SU-DHL-6 (cell line): Measurements from ENCODE around the gene RNF114.

Experiments used
- H2AFZ ChIP-seq: fragments of 200-600 bp; sonication (generic); 2 replicates; pipeline ENCODE4 v1.6.1; 2014; ENCODE audit warnings: low read depth, mild to moderate bottlenecking, moderate library complexity, mixed read lengths, antibody characterized with exemption, low read length; ENCODE audit not compliant: severe bottlenecking
- H3F3A ChIP-seq: fragments of 200-600 bp; shearing (Covaris generic); 2 replicates; pipeline ENCODE4 v1.6.0; 2016; ENCODE audit warnings: antibody characterized with exemption, mild to moderate bottlenecking; ENCODE audit not compliant: insufficient read depth
- H3K27ac ChIP-seq: fragments of 200-600 bp; sonication (generic); 2 replicates; pipeline ENCODE4 v1.5.1; 2016; ENCODE audit warnings: low read depth, mild to moderate bottlenecking, low read length, moderate library complexity, mixed read lengths
- H3K27me3 ChIP-seq: fragments of 200-600 bp; sonication (generic), shearing (Covaris generic); 2 replicates; pipeline ENCODE4 v1.6.0; 2014; ENCODE audit warnings: mild to moderate bottlenecking, low read length
- H3K36me3 ChIP-seq: fragments of 200-600 bp; sonication (generic); 2 replicates; pipeline ENCODE4 v1.6.1; 2014; ENCODE audit warnings: mild to moderate bottlenecking, low read length, mixed read lengths
- H3K4me2 ChIP-seq: fragments of 300-600, 200-600 bp; shearing (Covaris generic), sonication (generic); 2 replicates; pipeline ENCODE4 v1.6.0; 2014; ENCODE audit warnings: low read length, low read depth, mild to moderate bottlenecking; ENCODE audit not compliant: poor library complexity, severe bottlenecking
- H3K4me3 ChIP-seq: fragments of 200-600 bp; sonication (generic); 2 replicates; pipeline ENCODE4 v1.5.1; 2014; ENCODE audit warnings: antibody characterized with exemption, low read length, mild to moderate bottlenecking, mixed read lengths; ENCODE audit not compliant: insufficient read depth, poor library complexity, severe bottlenecking
- H3K79me2 ChIP-seq: fragments of 200-600 bp; sonication (generic); 2 replicates; pipeline ENCODE4 v1.6.1; 2014; ENCODE audit warnings: mild to moderate bottlenecking, low read length, moderate library complexity; ENCODE audit not compliant: insufficient read depth
- H3K9ac ChIP-seq: fragments of 200-600 bp; sonication (generic); 2 replicates; pipeline ENCODE4 v1.7.0; 2014; ENCODE audit warnings: mild to moderate bottlenecking, low read length
- H3K9me2 ChIP-seq: fragments of 200-600 bp; sonication (generic); replicated peaks from 2 replicates; pipeline ENCODE4 v1.6.1; 2014; ENCODE audit warnings: low read length; ENCODE audit not compliant: insufficient read depth
- H3K9me3 ChIP-seq: fragments of 200-600 bp; sonication (generic); 2 replicates; pipeline ENCODE4 v1.6.1; 2014; ENCODE audit warnings: low read length, mixed read lengths; ENCODE audit not compliant: insufficient read depth
- H4K20me1 ChIP-seq: fragments of 200-600 bp; sonication (generic); 2 replicates; pipeline ENCODE4 v1.6.1; 2014; ENCODE audit warnings: low read depth, mild to moderate bottlenecking, antibody characterized with exemption, low read length, moderate library complexity, mixed read lengths
- EZH2phosphoT487 ChIP-seq: fragments of 200-600 bp; sonication (generic), shearing (Covaris generic); conservative IDR thresholded peaks from 2 replicates; pipeline ENCODE4 v1.6.1; 2018; ENCODE audit warnings: mild to moderate bottlenecking, antibody characterized with exemption, low read length, moderate library complexity, mixed read lengths
- TF ChIP-seq, protein P1 (sequence below): fragments of 200-600 bp; sonication (generic); IDR thresholded peaks from one replicate; pipeline ENCODE4 v1.5.1; 2017; ENCODE audit warnings: antibody characterized with exemption, mild to moderate bottlenecking, low read length, moderate library complexity; ENCODE audit not compliant: insufficient read depth, poor library complexity, severe bottlenecking

RNF114 gene

DNA sequence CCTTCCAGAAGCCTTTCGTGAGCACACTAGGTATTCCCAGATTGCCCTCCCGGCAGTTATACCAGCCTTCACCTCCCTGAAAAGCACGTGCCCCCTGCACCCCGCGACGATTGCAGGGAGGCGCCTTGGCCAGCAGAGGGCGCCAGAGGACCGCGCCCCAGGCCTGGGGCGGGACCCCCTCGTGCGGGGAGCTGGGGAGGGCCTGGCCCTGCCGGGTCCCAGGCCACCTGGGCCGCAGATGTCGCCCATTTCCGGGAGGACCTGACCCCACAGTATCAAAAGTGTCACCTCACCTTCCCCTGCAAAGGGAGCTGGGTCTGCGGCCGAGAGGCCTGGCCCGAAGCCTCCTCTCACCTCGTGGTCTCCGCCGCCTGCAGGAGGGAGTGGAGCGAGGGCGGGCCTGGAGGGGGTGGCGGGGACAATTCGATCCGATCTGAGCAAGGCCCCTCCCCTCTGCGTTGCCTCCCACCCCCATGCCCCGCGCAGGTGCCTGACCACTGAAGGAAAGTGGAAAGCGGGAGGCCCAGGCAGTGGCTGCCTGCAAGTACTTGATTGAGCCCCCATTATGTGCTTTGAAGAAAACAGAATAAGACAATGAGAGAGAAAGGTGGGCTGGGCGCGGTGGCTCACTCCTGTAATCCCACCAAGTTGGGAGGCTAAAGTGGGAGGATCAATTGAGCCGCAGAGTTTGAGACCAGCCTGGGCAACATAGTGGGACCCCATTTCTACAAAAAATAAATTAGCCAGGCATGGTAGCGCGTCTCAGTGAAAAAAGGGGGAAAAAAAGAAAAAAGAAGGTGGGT lies 43.0 kb downstream of the RNF114 start:
- no peaks in the 10 kb centered on the region for H4K20me1 ChIP-seq
- TF ChIP-seq, protein P1, sequence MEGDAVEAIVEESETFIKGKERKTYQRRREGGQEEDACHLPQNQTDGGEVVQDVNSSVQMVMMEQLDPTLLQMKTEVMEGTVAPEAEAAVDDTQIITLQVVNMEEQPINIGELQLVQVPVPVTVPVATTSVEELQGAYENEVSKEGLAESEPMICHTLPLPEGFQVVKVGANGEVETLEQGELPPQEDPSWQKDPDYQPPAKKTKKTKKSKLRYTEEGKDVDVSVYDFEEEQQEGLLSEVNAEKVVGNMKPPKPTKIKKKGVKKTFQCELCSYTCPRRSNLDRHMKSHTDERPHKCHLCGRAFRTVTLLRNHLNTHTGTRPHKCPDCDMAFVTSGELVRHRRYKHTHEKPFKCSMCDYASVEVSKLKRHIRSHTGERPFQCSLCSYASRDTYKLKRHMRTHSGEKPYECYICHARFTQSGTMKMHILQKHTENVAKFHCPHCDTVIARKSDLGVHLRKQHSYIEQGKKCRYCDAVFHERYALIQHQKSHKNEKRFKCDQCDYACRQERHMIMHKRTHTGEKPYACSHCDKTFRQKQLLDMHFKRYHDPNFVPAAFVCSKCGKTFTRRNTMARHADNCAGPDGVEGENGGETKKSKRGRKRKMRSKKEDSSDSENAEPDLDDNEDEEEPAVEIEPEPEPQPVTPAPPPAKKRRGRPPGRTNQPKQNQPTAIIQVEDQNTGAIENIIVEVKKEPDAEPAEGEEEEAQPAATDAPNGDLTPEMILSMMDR = peak; percentile 95
- no peak for TF ChIP-seq EZH2phosphoT487
- no peaks in the 10 kb centered on the region for H3K9me3 ChIP-seq
- H2AFZ ChIP-seq = peak overlapping the region; percentile 4
- H3K4me2 ChIP-seq = peak overlapping the region; percentile 35
- H3K36me3 ChIP-seq = no peaks in the 10 kb centered on the region
- H3K79me2 ChIP-seq = no peaks in the 10 kb centered on the region
- H3F3A ChIP-seq = no peaks in the 10 kb centered on the region
- no peak overlapping the region for H3K4me3 ChIP-seq
- no peak overlapping the region for H3K27ac ChIP-seq
- H3K9ac ChIP-seq = peak overlapping the region; percentile 9; the same call in 1 of the 2 replicates
- H3K9me2 ChIP-seq = no peaks in the 10 kb centered on the region
- H3K27me3 ChIP-seq = no peaks in the 10 kb centered on the region

DNA sequence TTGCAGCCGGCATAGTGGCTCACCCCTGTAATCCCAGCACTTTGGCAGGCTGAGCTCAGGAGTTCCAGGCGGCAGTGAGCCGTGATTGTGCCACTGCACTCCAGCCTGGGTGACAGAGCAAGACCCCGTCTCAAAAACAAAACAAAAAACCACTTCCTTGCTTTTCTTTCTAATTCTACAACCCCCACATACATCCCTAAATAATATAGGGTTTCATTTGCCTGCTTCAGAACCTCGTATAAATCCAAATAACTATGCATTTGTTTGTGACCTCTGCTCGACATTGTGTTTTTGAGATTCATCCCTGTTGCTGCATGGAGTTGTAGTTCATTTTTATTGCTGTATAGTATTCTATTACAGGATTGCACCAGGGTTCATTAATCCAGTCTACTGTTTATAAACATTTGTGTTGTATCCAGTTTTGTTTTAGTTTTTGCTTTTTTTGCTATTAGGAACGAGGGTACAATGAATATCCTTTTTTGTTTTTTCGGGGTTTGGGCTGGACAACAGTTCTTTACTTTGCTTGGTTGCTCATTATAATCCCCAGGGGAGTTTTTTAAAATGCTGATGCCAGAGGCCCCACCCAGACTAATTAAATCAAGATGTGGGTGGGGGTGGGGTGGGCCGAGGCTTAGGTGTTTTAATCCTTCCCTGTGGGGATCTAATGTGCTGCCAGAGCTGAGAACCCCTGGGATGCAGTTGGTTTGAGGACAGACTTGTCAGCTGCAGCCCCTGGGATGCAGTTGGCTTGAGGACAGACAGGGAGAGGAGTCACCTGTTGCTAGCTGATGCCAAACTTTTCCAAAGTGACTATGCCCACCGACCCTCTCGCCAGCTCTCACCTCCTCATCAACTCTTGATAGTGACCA lies 44.2 kb downstream of the RNF114 start:
- H2AFZ ChIP-seq = no peak overlapping the region
- no peak overlapping the region for H3K4me3 ChIP-seq
- no peak overlapping the region for H3K9ac ChIP-seq
- TF ChIP-seq EZH2phosphoT487 = no peak
- TF ChIP-seq, protein P1 = no peak
- H3K9me3 ChIP-seq = no peaks in the 10 kb centered on the region
- no peaks in the 10 kb centered on the region for H3K36me3 ChIP-seq
- H3K79me2 ChIP-seq = no peaks in the 10 kb centered on the region
- H3K27me3 ChIP-seq = no peaks in the 10 kb centered on the region
- H3K4me2 ChIP-seq = no peak overlapping the region
- no peaks in the 10 kb centered on the region for H3K9me2 ChIP-seq
- H3K27ac ChIP-seq = no peak overlapping the region
- H3F3A ChIP-seq = no peaks in the 10 kb centered on the region
- no peaks in the 10 kb centered on the region for H4K20me1 ChIP-seq

DNA sequence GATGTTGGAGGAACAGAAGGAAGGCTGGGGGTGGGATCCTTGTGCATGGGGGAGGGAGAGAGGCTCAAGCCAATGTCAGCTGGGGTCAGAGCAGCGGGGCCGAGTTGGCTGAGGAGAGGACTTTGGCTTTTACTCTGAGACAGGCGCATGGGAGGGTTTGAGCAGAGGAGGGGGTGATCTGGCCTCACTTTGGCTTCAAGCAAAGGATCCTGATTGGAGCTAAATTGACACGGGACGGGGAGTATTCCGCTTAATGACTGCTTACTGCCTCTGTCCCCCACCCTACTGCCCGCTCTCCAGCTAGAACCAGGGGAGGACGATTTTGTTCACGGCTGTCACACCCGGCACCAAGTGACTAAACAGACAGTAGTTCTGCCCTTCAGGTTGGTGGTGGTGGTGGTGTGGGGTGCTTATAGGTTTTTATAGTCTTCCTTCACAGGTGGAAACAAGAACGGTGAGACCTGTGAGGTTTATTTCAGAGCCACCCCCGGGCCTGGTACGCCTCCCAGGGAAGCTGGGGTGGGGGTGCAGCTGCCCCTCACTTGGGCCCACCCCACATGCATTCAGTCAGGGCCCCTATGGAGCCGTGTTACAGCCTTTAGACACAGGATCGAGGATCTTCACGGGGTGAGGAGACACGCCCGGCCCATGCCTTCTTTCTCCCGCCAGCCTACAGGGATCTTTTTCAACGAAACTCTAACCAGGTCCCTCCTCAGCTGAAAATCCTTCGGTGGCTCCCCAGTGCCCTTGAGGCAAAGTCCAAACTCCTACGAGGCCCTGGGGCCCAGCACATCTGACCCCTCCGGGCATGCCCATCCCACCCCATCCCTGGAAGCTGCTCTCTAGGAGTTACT lies 45.2 kb downstream of the RNF114 start:
- Histone ChIP-seq H3K36me3 (no peaks in the 10 kb centered on the region), H3K9ac (no peak overlapping the region), H3K4me3 (no peak overlapping the region), H3K9me2 (no peaks in the 10 kb centered on the region), H3K9me3 (no peaks in the 10 kb centered on the region), H3K27ac (no peak overlapping the region), H3F3A (no peaks in the 10 kb centered on the region), H2AFZ (no peak overlapping the region), H3K27me3 (no peaks in the 10 kb centered on the region), H4K20me1 (no peaks in the 10 kb centered on the region), H3K4me2 (peak overlapping the region; percentile 66), H3K79me2 (no peaks in the 10 kb centered on the region)
- TF ChIP-seq EZH2phosphoT487 = no peak
- TF ChIP-seq, protein P1 = no peak
